Peyer's patch (tissue), 4 donors: ENCODE measurements around the gene DARS1.
A peak's percentile ranks its signal among the peaks of the same experiment; 100 is the strongest.

Experiments
- CTCF ChIP-seq, 6 experiments: fragments of 450-650 bp in 4 of 6; fragments of 200-600 bp in 2 of 6; sonication (generic) in 1 of 6; IDR thresholded peaks; one replicate each; pipeline ENCODE4 v1.5.1; 2017 to 2019; ENCODE audit warnings: antibody characterized with exemption in 6 of 6, mild to moderate bottlenecking in 3 of 6, moderate library complexity in 1 of 6
- POLR2A ChIP-seq, 2 donors: fragments of 450-650 bp; IDR thresholded peaks; one replicate each; pipeline ENCODE4 v1.5.1; 2017; ENCODE audit warnings: antibody characterized with exemption in 2 of 2, mild to moderate bottlenecking in 2 of 2, moderate library complexity in 2 of 2

- TF ChIP-seq CTCF (IDR thresholded peaks at IDR 0.05) (peak in 1 of 6 experiments; percentile 8), POLR2A (IDR thresholded peaks at IDR 0.05) (no peak)
These were observed 28.5 kb upstream of the DARS1 start for GRCh38 chr2:136013955-136014354.
